Central memory CD8-positive, alpha-beta T cell (primary cell): ENCODE measurements around the gene EML5.

ENCODE experiments used
- ATAC-seq: fragments of 150-1000 bp; cut with Tn5 transposase; replicated peaks from 2 replicates; pipeline ENCODE4 v1.10.0; 2022; ENCODE audit warnings: mild to moderate bottlenecking, moderate FRiP score, moderate number of reproducible peaks; ENCODE audit not compliant: poor library complexity, severe bottlenecking; ENCODE audit errors: extremely low read depth
- DNase-seq, 2 donors: peaks; one replicate each; pipeline ENCODE4 v3.0.0; 2021; ENCODE audit warnings: low spot score in 2 of 2
- H3K27ac Mint-ChIP-seq: one replicate; pipeline ENCODE4 v1.8.0; 2022; ENCODE audit warnings: low read depth, mild to moderate bottlenecking, moderate library complexity, mixed read lengths
- H3K27me3 Mint-ChIP-seq: one replicate; pipeline ENCODE4 v1.8.0; 2022; ENCODE audit warnings: mixed read lengths
- H3K36me3 Mint-ChIP-seq: one replicate; pipeline ENCODE4 v1.8.0; 2022; ENCODE audit warnings: mild to moderate bottlenecking, moderate library complexity, mixed read lengths; ENCODE audit not compliant: insufficient read depth
- H3K4me1 Mint-ChIP-seq: one replicate; pipeline ENCODE4 v1.8.0; 2022; ENCODE audit warnings: mixed read lengths
- H3K4me3 Mint-ChIP-seq: one replicate; pipeline ENCODE4 v1.8.0; 2022; ENCODE audit warnings: mild to moderate bottlenecking, moderate library complexity, mixed read lengths
- H3K9me3 Mint-ChIP-seq: one replicate; pipeline ENCODE4 v1.8.0; 2022; ENCODE audit warnings: mixed read lengths

The EML5 gene

DNA sequence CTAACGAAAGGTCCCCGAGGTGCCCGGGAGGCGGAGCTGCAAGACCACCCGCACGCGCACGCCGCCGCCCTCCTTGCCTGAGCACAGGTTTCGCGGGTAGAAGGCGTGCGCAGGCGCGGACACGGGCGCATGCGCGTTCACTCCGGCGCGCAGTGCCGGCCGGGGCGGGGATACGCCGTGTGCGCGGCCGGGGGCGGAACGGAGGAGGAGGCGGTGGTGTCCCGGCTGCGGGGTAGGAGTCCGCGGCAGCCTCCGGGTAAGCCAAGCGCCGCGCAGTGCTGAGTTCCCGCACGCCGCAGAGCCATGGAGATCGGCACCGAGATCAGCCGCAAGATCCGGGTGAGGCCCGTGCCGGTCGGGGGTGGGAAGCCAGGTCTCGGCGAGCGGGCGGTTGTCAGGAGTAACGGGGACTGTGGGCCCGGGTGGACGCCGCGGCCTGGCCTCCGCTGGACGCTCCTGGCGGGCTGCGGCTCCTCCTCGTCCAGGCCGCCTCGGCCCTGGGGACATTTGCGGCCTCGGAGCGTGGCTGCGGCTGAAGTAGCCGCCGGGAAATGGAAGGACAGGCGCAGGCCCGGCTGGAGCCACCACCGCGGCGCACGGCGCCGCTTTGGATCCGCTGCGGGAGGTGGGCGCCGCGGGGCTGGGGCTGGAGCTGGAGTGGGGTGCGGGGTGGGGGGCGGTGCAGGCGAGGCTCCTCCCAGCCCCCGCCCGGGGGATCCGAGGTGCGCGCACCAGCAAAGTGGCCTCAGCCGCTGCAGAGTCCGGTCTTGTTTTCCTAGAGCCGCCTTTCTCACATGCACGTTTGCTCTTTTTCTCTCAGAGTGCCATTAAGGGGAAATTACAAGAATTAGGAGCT is 229.7 kb downstream of the EML5 start, which contains the start of gene ZC3H14:
TSS of gene ZC3H14 (plus strand) at position 207 of the 856 bp plus-strand sequence. CDS start at position 304, 97 bp downstream.
- H3K36me3 Mint-ChIP-seq = peaks cover 19% of the 10 kb centered on the region
- peak; percentile 97 for ATAC-seq
- H3K4me3 Mint-ChIP-seq = peak within 1 kb of the TSS; percentile 86

DNA sequence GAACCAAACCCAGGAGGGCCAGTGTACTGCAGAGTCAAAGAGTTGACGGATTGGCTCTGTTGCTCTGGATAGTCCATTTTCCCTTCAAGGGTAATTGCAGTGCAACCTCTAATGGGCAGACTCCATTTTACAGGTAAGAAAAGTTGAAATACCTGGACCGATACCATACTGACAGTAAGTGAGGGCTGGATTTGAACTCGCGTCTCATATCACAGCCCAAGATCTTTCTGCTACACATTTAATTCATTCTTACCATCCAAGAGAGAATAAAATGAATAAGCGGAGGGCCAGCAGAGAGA is 230.3 kb downstream of the EML5 start:
- peak overlapping the region; percentile 86 for H3K4me3 Mint-ChIP-seq
- H3K36me3 Mint-ChIP-seq = peaks cover 19% of the 10 kb centered on the region
- H3K9me3 Mint-ChIP-seq = no peaks in the 10 kb centered on the region
- no peaks in the 10 kb centered on the region for H3K27me3 Mint-ChIP-seq
- ATAC-seq (no peak), DNase-seq (no peak)
- peak overlapping the region; percentile 89 for H3K27ac Mint-ChIP-seq
- H3K4me1 Mint-ChIP-seq = peaks cover 32% of the 10 kb centered on the region

More for the DNA sequence above, 229.7 kb downstream of the EML5 start, which contains the start of gene ZC3H14:
- Mint-ChIP-seq H3K27ac (peak within 1 kb of the TSS; percentile 89), H3K27me3 (no peaks in the 10 kb centered on the region), H3K9me3 (no peaks in the 10 kb centered on the region), H3K4me1 (peaks cover 28% of the 10 kb centered on the region)
- peak; percentile 68 to 80 for DNase-seq
